Measurements from ENCODE around the gene CDK10. TPM values are rescaled to one million over a fixed set of nuclear protein-coding genes. Genes with fewer than 3 reads are reported as not detected.

Gene CDK10
- total RNA-seq, 1 donor from 2014 or later, result 26.7 TPM

- H3K4me3 ChIP-seq, result peak overlapping the region; percentile 83
- intact Hi-C loops (cut with micrococcal nuclease), result no loop called here
- H3K36me3 ChIP-seq, result peaks cover 31% of the 10 kb centered on the region
- peaks cover 55% of the 10 kb centered on the region for H3K4me1 ChIP-seq
- peak; percentile 69 for DNase-seq
- TF ChIP-seq CTCF (IDR thresholded peaks at IDR 0.05; ENCODE audit: borderline replicate concordance), result no peak
- H3K9me3 ChIP-seq (replicated peaks), result no peaks in the 10 kb centered on the region
- H3K27ac ChIP-seq (replicated peaks), result peak overlapping the region; percentile 100
- no peaks in the 10 kb centered on the region for H3K27me3 ChIP-seq (ENCODE audit: low read depth)
Measured at GRCh38 chr16:89721546-89722391, 35.3 kb downstream of the CDK10 start.

GRCh38 chr16:89722392-89723278, 36.1 kb downstream of the CDK10 start:
- TF ChIP-seq CTCF (IDR thresholded peaks at IDR 0.05; ENCODE audit: borderline replicate concordance), result no peak
- peak overlapping the region; percentile 83 for H3K4me3 ChIP-seq
- intact Hi-C loops (cut with micrococcal nuclease), result no loop called here
- no peaks in the 10 kb centered on the region for H3K27me3 ChIP-seq (ENCODE audit: low read depth)
- peaks cover 55% of the 10 kb centered on the region for H3K4me1 ChIP-seq
- H3K9me3 ChIP-seq (replicated peaks), result no peaks in the 10 kb centered on the region
- H3K36me3 ChIP-seq, result peaks cover 40% of the 10 kb centered on the region
- DNase-seq, result peak; percentile 82
- peak overlapping the region; percentile 100 for H3K27ac ChIP-seq (replicated peaks)

- no peak for TF ChIP-seq CTCF (IDR thresholded peaks at IDR 0.05; ENCODE audit: borderline replicate concordance)
- peaks cover 46% of the 10 kb centered on the region for H3K36me3 ChIP-seq
Measured at GRCh38 chr16:89723279-89724250, 37.1 kb downstream of the CDK10 start.

GRCh38 chr16:89727406-89728120, 41.1 kb downstream of the CDK10 start:
- peaks cover 31% of the 10 kb centered on the region for H3K4me1 ChIP-seq
- H3K4me3 ChIP-seq, result no peak overlapping the region
- intact Hi-C loops (cut with micrococcal nuclease), result no loop called here
- no peaks in the 10 kb centered on the region for H3K9me3 ChIP-seq (replicated peaks)
- peaks cover 82% of the 10 kb centered on the region for H3K36me3 ChIP-seq
- TF ChIP-seq CTCF (IDR thresholded peaks at IDR 0.05; ENCODE audit: borderline replicate concordance), result no peak
- no peak overlapping the region for H3K27ac ChIP-seq (replicated peaks)
- no peaks in the 10 kb centered on the region for H3K27me3 ChIP-seq (ENCODE audit: low read depth)
- DNase-seq, result no peak

More at GRCh38 chr16:89723279-89724250, 37.1 kb downstream of the CDK10 start:
- H3K27ac ChIP-seq (replicated peaks), result peak overlapping the region; percentile 100
- no peaks in the 10 kb centered on the region for H3K9me3 ChIP-seq (replicated peaks)
- intact Hi-C loops (cut with micrococcal nuclease), result no loop called here
- H3K4me1 ChIP-seq, result peaks cover 55% of the 10 kb centered on the region
- peak overlapping the region; percentile 83 for H3K4me3 ChIP-seq
- H3K27me3 ChIP-seq (ENCODE audit: low read depth), result no peaks in the 10 kb centered on the region
- peak; percentile 62 for DNase-seq
